DND-41 (cell line): Measurements from ENCODE around the gene IRF3.

Experiments used
- EZH2 ChIP-seq: IDR thresholded peaks from 3 replicates; pipeline ENCODE4 v1.6.1; 2012; ENCODE audit warnings: borderline replicate concordance, low read depth, mild to moderate bottlenecking, moderate library complexity, low read length, inconsistent platforms; ENCODE audit not compliant: severe bottlenecking
- TF ChIP-seq, protein P1 (sequence below): IDR thresholded peaks from 2 replicates; pipeline ENCODE4 v1.5.1; 2012; ENCODE audit warnings: borderline replicate concordance, low read length, moderate library complexity, mild to moderate bottlenecking; ENCODE audit not compliant: poor library complexity, severe bottlenecking; ENCODE audit errors: extremely low read depth

- TF ChIP-seq, protein P1, sequence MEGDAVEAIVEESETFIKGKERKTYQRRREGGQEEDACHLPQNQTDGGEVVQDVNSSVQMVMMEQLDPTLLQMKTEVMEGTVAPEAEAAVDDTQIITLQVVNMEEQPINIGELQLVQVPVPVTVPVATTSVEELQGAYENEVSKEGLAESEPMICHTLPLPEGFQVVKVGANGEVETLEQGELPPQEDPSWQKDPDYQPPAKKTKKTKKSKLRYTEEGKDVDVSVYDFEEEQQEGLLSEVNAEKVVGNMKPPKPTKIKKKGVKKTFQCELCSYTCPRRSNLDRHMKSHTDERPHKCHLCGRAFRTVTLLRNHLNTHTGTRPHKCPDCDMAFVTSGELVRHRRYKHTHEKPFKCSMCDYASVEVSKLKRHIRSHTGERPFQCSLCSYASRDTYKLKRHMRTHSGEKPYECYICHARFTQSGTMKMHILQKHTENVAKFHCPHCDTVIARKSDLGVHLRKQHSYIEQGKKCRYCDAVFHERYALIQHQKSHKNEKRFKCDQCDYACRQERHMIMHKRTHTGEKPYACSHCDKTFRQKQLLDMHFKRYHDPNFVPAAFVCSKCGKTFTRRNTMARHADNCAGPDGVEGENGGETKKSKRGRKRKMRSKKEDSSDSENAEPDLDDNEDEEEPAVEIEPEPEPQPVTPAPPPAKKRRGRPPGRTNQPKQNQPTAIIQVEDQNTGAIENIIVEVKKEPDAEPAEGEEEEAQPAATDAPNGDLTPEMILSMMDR, result no peak
- TF ChIP-seq EZH2, result no peak
These were observed 16.2 kb upstream of the IRF3 start for GRCh38 chr19:49681830-49682229.
